Hair follicle dermal papilla cell (primary cell): Measurements from ENCODE around the gene ATP2C1. TPM values are rescaled to one million over a fixed set of nuclear protein-coding genes. Genes with fewer than 3 reads are reported as not detected.

Source experiments
- small RNA-seq: library from RNA; depleted of rRNA; stranded (forward); fragments of <200 nt; gene quantifications from one replicate; pipeline ENCODE3, GENCODE V24; 2012
- total RNA-seq: library from RNA; depleted of rRNA; stranded (reverse); fragments of >200 nt; gene quantifications from 2 replicates; pipeline ENCODE4 v1.2.3, GENCODE V29; 2012

The ATP2C1 gene, protein sequence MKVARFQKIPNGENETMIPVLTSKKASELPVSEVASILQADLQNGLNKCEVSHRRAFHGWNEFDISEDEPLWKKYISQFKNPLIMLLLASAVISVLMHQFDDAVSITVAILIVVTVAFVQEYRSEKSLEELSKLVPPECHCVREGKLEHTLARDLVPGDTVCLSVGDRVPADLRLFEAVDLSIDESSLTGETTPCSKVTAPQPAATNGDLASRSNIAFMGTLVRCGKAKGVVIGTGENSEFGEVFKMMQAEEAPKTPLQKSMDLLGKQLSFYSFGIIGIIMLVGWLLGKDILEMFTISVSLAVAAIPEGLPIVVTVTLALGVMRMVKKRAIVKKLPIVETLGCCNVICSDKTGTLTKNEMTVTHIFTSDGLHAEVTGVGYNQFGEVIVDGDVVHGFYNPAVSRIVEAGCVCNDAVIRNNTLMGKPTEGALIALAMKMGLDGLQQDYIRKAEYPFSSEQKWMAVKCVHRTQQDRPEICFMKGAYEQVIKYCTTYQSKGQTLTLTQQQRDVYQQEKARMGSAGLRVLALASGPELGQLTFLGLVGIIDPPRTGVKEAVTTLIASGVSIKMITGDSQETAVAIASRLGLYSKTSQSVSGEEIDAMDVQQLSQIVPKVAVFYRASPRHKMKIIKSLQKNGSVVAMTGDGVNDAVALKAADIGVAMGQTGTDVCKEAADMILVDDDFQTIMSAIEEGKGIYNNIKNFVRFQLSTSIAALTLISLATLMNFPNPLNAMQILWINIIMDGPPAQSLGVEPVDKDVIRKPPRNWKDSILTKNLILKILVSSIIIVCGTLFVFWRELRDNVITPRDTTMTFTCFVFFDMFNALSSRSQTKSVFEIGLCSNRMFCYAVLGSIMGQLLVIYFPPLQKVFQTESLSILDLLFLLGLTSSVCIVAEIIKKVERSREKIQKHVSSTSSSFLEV
- total RNA-seq = 95.0 and 101 TPM in 2 replicates

GRCh38 chr3:130893376-130894129 is at the start of gene ATP2C1:
ATP2C1 (plus strand) TSS chr3:130894084; CDS start chr3:130894770, 686 bp downstream.

GRCh38 chr3:131026321-131027151 is 132.7 kb downstream of the ATP2C1 start, which contains the start of the genes ASTE1 and NEK11:
ASTE1 (minus strand) TSS chr3:131026825; CDS start chr3:131025306, 1,519 bp downstream.
NEK11 (plus strand) TSS chr3:131026877; CDS start chr3:131029709, 2,832 bp downstream.

Small RNA genes lying within 50 kb of the gene (small RNA-seq; reads per million reads assigned to genes)
- not detected for gene RF00019

Other genes starting within 250 kb of the ATP2C1 start
- 20.4 and 36.2 TPM in 2 replicates for gene PIK3R4, start 147.3 kb upstream of the ATP2C1 start, total RNA-seq
- 6.6 and 8.9 TPM in 2 replicates for gene ASTE1, start 132.7 kb downstream of the ATP2C1 start, total RNA-seq
- gene NEK11, start 132.8 kb downstream of the ATP2C1 start, total RNA-seq = 10.7 and 14.9 TPM in 2 replicates